Endothelial cell of umbilical vein (primary cell): ENCODE results near the gene CDS2. TPM values are rescaled to one million over a fixed set of nuclear protein-coding genes. Genes with fewer than 3 reads are reported as not detected.
A peak's percentile ranks its signal among the peaks of the same experiment; 100 is the strongest.

ENCODE experiments used
- BruUV-seq: library from RNA; stranded (reverse); fragments of 400-500 nt; replicated peaks from 2 replicates; lab custom pipeline; 2021; lab: Mats Ljungman, UMichigan
- CTCF ChIA-PET: fragments of 300-600, 350-600 bp; sonication (Branson Sonifier 250); formaldehyde crosslinking; loops from one replicate; lab custom pipeline; 2021; ENCODE audit warnings: antibody characterized with exemption, inconsistent platforms; lab: Charles Lee
- POLR2A ChIA-PET: fragments of 300-600, 350-600 bp; sonication (Branson Sonifier 250); formaldehyde crosslinking; loops from one replicate; lab custom pipeline; 2021; ENCODE audit warnings: antibody characterized with exemption, inconsistent platforms; lab: Charles Lee
- DNase-seq: peaks from one replicate; pipeline ENCODE4 v3.0.0-alpha.2; 2011; ENCODE audit warnings: low read depth, low spot score
- FAIRE-seq: peaks from 2 replicates; lab custom pipeline; 2011; peaks lifted over from hg19 to GRCh38; lab: Jason Lieb, UNC
- H2AFZ ChIP-seq: 2 replicates; pipeline ENCODE4 v1.6.0; 2012; ENCODE audit warnings: low read depth, low read length, control low read depth, inconsistent platforms
- H3K27ac ChIP-seq: 2 replicates; pipeline ENCODE4 v1.5.1; 2011; ENCODE audit warnings: low read depth, mild to moderate bottlenecking, control low read depth, low read length, moderate library complexity; ENCODE audit not compliant: insufficient read depth
- H3K27me3 ChIP-seq, 2 experiments: 2 replicates each; pipeline versions ENCODE4 v1.6.0 to v1.6.1; 2011; ENCODE audit warnings: low read length in 2 of 2, mixed read lengths in 1 of 2; ENCODE audit not compliant: control insufficient read depth in 2 of 2, insufficient read depth in 2 of 2
- H3K36me3 ChIP-seq, 2 experiments: 2 replicates in 1 of 2; 3 replicates in 1 of 2; pipeline ENCODE4 v1.5.1; 2011; ENCODE audit warnings: low read length in 2 of 2, mild to moderate bottlenecking in 1 of 2, moderate library complexity in 1 of 2; ENCODE audit not compliant: control insufficient read depth in 2 of 2, insufficient read depth in 2 of 2; ENCODE audit errors: extremely low read depth in 1 of 2
- H3K4me1 ChIP-seq: 3 replicates; pipeline ENCODE4 v1.5.1; 2011; ENCODE audit warnings: mild to moderate bottlenecking, low read length; ENCODE audit not compliant: control insufficient read depth, insufficient read depth; ENCODE audit errors: extremely low read depth
- H3K4me2 ChIP-seq: 2 replicates; pipeline ENCODE4 v1.6.1; 2011; ENCODE audit warnings: low read length, control low read depth, mixed read lengths; ENCODE audit not compliant: insufficient read depth
- H3K4me3 ChIP-seq, 3 experiments: fragments of 200-600 bp in 1 of 3; sonication (generic), shearing (Covaris generic) in 1 of 3; replicated peaks in 1 of 3; 2 replicates each; pipeline ENCODE4 v1.5.1; 2011 to 2016; ENCODE audit warnings: control low read depth in 3 of 3, low read length in 3 of 3, mild to moderate bottlenecking in 2 of 3, inconsistent platforms in 1 of 3, low read depth in 1 of 3, moderate library complexity in 1 of 3; ENCODE audit not compliant: insufficient read depth in 1 of 3
- H3K79me2 ChIP-seq: 2 replicates; pipeline ENCODE4 v1.6.0; 2012; ENCODE audit warnings: low read length, inconsistent platforms; ENCODE audit not compliant: control insufficient read depth, insufficient read depth
- H3K9ac ChIP-seq: replicated peaks from 2 replicates; pipeline ENCODE3; 2011; ENCODE audit warnings: low read length, control low read depth; ENCODE audit not compliant: insufficient read depth; ENCODE audit errors: extremely low read depth
- H3K9me1 ChIP-seq: replicated peaks from 3 replicates; pipeline ENCODE4 v1.6.0; 2011; ENCODE audit warnings: mild to moderate bottlenecking, low read length; ENCODE audit not compliant: control insufficient read depth, insufficient read depth; ENCODE audit errors: extremely low read depth
- H3K9me3 ChIP-seq: replicated peaks from 2 replicates; pipeline ENCODE4 v1.5.1; 2012; ENCODE audit warnings: low read length, inconsistent platforms; ENCODE audit not compliant: control insufficient read depth, insufficient read depth
- H4K20me1 ChIP-seq: replicated peaks from 2 replicates; pipeline ENCODE3; 2011; ENCODE audit warnings: mild to moderate bottlenecking, low read length; ENCODE audit not compliant: control insufficient read depth, insufficient read depth; ENCODE audit errors: extremely low read depth
- CTCF ChIP-seq, 2 donors: IDR thresholded peaks; 1 replicate in 1 of 2; 2 replicates in 1 of 2; pipeline ENCODE4 v1.5.1; 2011; ENCODE audit warnings: low read length in 2 of 2, mild to moderate bottlenecking in 2 of 2, moderate library complexity in 2 of 2, control low read depth in 1 of 2, inconsistent platforms in 1 of 2, low read depth in 1 of 2; ENCODE audit not compliant: insufficient read depth in 1 of 2; ENCODE audit errors: extremely low read depth in 1 of 2
- FOS ChIP-seq: IDR thresholded peaks from 2 replicates; pipeline ENCODE4 v1.6.1; 2011; ENCODE audit warnings: mild to moderate bottlenecking, low read length, moderate library complexity, borderline replicate concordance; ENCODE audit not compliant: insufficient read depth
- GATA2 ChIP-seq: IDR thresholded peaks from 2 replicates; pipeline ENCODE4 v1.7.0; 2011; ENCODE audit warnings: low read depth, mild to moderate bottlenecking, moderate library complexity, mixed read lengths, low read length; ENCODE audit not compliant: insufficient read length, insufficient read depth
- JUN ChIP-seq: IDR thresholded peaks from 2 replicates; pipeline ENCODE4 v1.6.1; 2011; ENCODE audit warnings: borderline replicate concordance, low read depth; ENCODE audit not compliant: insufficient read length, insufficient read depth
- MYC ChIP-seq: IDR thresholded peaks from one replicate; pipeline ENCODE4 v1.6.1; 2011; ENCODE audit warnings: mild to moderate bottlenecking, low read depth, low read length
- POLR2AphosphoS5 ChIP-seq: IDR thresholded peaks from 2 replicates; pipeline ENCODE4 v1.6.1; 2012; ENCODE audit warnings: low read depth, mild to moderate bottlenecking, control low read depth, low read length, moderate library complexity; ENCODE audit not compliant: insufficient read depth
- dilution Hi-C: fragments of 300-500 bp; cut with MboI; formaldehyde crosslinking; loops from one replicate; pipeline ENCODE4 v1.15.0; 2019; ENCODE audit warnings: low sequenced_read_pairs; ENCODE audit not compliant: extremely low pct_ligation_motif_present
- intact Hi-C: fragments of 100-400 bp; cut with micrococcal nuclease; formaldehyde crosslinking; loops from one replicate; pipeline ENCODE4 v1.10.0; 2022
- polyA plus RNA-seq, 4 experiments: library from polyadenylated mRNA; depleted of rRNA in 3 of 4; stranded (reverse) in 3 of 4; unstranded in 1 of 4; fragments of >200 nt; gene quantifications; 2 replicates each; pipeline versions ENCODE4 v1.2.1 to v1.2.3, GENCODE V29; 2011 to 2012; ENCODE audit warnings: missing spikeins in 1 of 4
- total RNA-seq: library from RNA; stranded (reverse); gene quantifications from 2 replicates; pipeline ENCODE4 v1.2.3, GENCODE V29; 2021

CDS2 gene
- total and polyA plus RNA-seq, 2 donors (not counting 3 experiments of a cell fraction or from before 2014, with no cell fraction given) = 47.0 to 49.0 TPM

GRCh38 chr20:5100684-5101347 lies 26.0 kb upstream of the CDS2 start:
- CTCF ChIA-PET = interaction anchor here (0.6 to 4.5 kb wide), 59 partner anchors 9 to 496 kb away, joined by 3 to 63 read pairs (median 5); partner anchors contain the start of genes CDS2 and SLC23A2
- no peak overlapping the region for H3K27ac ChIP-seq
- H3K9ac ChIP-seq = no peak overlapping the region
- H3K4me1 ChIP-seq = no peaks in the 10 kb centered on the region
- TF ChIP-seq CTCF (IDR thresholded peaks at IDR 0.05; ENCODE audit: extremely low read depth in 1 of 2, insufficient read depth in 1 of 2, low read depth in 1 of 2, low read length in 2 of 2) (peak; percentile 73 to 76), MYC (no peak), JUN (no peak), GATA2 (no peak), FOS (no peak), POLR2AphosphoS5 (no peak)
- H3K36me3 ChIP-seq = peaks cover 9 to 10% of the 10 kb centered on the region in 2 experiments
- FAIRE-seq = peak; percentile 47
- H3K27me3 ChIP-seq = no peaks in the 10 kb centered on the region
- intact Hi-C loops (loop anchor here (1.0 to 5.0 kb wide), 6 partner anchors 45 to 494 kb away; partner anchors contain the start of gene SLC23A2), dilution Hi-C loops (no loop called here)
- no peak overlapping the region for H2AFZ ChIP-seq
- H3K4me2 ChIP-seq = no peak overlapping the region
- H3K9me1 ChIP-seq = no peaks in the 10 kb centered on the region
- BruUV-seq = no TSS peak
- H3K79me2 ChIP-seq = peaks cover 2% of the 10 kb centered on the region
- DNase-seq = peak; percentile 74
- H3K9me3 ChIP-seq = no peaks in the 10 kb centered on the region
- no peak overlapping the region for H3K4me3 ChIP-seq
- no peaks in the 10 kb centered on the region for H4K20me1 ChIP-seq
- POLR2A ChIA-PET = no interaction called here
